Measurements from ENCODE around the gene MYOM3.

GRCh38 chr1:24007079-24007478, 104.9 kb downstream of the MYOM3 start:
- no peak for TF ChIP-seq CTCF (IDR thresholded peaks at IDR 0.05; ENCODE audit: low read depth, low read length)
- no peak for TF ChIP-seq EZH2phosphoT487 (IDR thresholded peaks at IDR 0.05; ENCODE audit: low read depth)
